GM21360 (cell line): ENCODE measurements around the gene EYA2.

ENCODE experiments used
- ATAC-seq: cut with Tn5 transposase; IDR thresholded peaks from one replicate; pipeline ENCODE4 v1.9.1; 2021; ENCODE audit warnings: mild to moderate bottlenecking, moderate library complexity; ENCODE audit not compliant: unreplicated experiment

The EYA2 gene

GRCh38 chr20:47099825-47100441 is 205.3 kb downstream of the EYA2 start:
- no peak for ATAC-seq

DNA sequence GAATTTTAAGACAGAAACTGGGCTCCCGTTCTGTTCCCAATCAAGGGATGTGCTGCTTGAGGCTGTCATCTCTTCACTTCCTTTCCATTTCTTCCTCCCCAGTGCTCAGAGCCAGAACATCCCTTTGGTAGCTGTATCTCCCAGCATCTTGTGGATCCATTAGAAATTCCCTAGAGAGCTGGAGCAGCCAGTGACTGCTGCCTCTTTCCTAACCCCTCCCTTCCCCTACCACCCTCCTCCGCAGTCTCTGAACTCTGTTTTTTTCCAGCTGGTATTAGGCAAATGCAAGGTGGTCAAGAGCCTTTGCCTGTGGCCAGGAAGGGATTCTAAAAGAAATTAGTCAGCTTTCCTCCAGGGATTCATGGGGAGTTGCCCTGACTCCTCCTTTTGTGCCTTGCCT is 208.0 kb downstream of the EYA2 start:
- ATAC-seq: no peak

GRCh38 chr20:47106786-47107185 is 212.1 kb downstream of the EYA2 start:
- no peak for ATAC-seq

DNA sequence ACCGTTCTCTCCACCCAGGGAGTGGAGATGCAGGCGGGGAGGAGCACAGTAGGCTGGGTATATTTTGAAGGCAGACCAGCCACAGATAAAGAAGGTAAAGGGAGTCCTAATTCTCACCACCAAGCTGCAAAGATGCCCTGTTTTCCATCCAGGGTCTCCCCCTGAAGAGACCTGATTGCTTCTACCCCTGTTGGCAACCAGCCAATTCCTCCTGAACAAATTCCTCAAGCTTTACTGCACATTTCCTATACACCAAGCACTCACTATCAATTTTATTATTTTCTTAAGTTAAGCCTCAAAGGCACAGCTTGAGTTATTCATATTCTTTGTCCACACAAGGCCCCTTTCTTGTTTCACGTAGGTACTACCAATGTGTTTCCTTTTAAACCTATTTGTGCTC is 214.4 kb downstream of the EYA2 start:
- ATAC-seq: no peak

GRCh38 chr20:47110819-47111218 is 216.2 kb downstream of the EYA2 start:
- no peak for ATAC-seq

GRCh38 chr20:47111576-47111975 is 216.9 kb downstream of the EYA2 start:
- ATAC-seq: no peak

DNA sequence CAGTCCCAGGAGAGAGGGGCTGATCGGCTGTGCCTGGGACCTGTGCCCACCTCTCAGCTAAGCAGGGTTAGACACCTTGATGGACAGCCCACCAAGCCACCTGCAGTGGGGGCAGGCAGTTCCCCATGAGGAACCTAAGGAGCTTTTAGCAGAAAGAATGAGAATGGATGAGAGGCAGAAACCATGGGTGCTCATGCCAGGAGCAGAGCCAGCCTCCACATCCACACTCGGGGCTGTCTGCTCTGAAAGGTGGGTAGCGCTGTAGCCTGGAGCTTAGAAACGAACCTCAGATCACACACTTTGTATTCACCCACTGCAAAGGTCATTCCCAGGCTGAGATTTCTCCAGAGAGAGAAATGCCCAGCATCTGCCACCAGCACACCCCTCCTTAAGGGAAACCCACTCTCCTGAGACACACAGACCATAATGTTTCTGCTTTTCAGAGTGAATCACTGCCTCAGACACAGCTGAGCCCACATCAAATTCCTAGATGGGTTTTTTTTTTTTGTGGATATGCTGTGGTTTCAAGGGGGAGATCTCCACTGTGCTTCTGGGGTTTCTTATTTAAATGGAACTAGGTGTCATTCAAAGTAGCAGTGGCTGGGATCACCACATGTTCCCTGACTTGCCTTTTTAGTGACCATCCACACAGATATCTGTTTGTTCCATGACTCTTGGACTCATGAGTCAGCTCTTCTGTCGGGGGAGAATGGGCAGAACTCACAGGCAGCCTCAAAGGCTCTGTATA is 218.9 kb downstream of the EYA2 start:
- no peak for ATAC-seq

DNA sequence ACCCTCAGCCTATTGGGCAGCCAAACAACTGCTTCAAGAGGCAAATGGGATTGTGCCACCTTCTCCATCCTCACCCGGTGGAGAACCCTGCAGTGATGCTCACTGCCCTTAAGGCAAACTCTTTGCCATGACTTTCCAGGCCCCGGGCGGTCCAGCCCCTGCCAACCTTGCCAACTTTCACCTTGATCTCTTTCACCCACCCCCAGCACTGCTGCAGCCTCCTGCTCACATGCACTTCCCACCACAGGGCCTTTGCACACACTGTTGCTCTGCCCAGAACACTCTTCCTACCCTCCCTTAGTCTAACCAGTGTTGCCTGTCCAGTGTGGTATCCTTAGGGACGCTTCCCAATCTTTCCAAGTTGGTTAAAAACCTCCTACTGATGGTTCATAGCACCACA is 221.1 kb downstream of the EYA2 start:
- no peak for ATAC-seq

GRCh38 chr20:47117371-47117770 is 222.7 kb downstream of the EYA2 start:
- ATAC-seq: no peak

- ATAC-seq: no peak
Observed at GRCh38 chr20:47117773-47118172, 223.1 kb downstream of the EYA2 start.

DNA sequence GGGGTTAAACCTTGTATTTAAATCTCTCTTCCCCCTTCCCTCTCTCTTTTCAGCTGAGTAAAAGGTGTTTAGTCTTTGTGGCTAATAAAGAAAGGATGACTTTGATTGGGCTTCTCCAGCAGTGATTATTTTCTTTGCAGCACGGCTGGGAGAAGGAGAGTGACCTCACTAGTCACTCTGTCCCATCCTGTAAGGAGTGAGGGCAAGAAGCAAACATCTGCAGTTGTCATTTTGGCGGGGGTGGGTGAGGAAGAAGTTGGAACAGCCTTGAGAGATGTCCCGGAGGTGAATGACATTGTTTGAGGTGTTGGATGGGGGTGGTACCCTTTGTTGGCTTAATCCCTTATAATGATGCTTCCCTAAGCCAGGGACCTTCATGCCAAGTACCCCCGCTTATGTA is 223.6 kb downstream of the EYA2 start:
- ATAC-seq: no peak

GRCh38 chr20:47118641-47119040 is 224.0 kb downstream of the EYA2 start:
- ATAC-seq: no peak

DNA sequence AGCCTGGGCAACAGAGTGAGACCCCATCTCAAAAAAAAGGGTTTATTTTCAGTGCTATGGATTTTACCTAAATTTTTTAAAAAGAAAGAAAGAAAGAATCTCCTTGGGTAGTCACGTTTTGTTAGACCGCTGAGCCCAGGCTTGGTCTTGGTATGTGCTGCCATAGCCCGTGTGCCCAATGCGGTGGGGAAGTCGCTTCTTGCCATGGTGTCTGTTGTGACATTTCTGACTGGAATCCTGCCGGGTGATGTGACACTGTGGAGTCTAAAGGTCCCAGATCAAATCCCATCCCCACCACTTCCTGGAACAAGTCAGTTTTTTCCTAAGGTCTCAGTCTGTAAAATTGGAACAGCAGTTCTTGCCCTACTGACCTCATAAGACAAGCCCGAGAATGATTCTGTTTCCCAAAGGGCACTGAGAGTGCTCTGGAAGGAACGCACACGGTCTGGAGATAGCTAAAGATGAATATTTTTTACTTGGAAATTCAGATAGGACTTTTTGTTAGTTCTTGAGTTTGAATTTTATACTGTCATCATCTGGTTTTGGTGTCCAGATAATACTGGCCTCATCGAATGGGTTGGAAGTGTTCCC is 225.8 kb downstream of the EYA2 start:
- ATAC-seq: no peak

DNA sequence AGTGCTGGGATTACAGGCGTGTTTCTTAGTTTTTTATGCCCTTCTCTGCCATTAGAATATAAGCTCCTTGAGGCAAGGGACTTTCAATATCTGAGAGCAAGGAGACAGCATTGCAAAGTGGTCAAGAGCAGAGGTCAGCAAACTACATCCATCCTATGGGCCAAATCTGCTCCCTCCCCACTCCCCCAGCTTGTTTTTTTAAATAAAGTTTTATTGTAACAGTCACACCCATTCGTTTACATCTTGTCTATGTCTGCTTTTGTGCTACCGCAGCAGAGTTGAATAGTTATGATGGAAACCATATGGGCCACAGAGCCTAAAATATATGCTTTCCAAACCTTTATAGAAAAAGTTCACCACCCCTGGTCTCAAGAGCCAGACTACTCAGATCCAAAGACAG is 227.9 kb downstream of the EYA2 start:
- no peak for ATAC-seq

DNA sequence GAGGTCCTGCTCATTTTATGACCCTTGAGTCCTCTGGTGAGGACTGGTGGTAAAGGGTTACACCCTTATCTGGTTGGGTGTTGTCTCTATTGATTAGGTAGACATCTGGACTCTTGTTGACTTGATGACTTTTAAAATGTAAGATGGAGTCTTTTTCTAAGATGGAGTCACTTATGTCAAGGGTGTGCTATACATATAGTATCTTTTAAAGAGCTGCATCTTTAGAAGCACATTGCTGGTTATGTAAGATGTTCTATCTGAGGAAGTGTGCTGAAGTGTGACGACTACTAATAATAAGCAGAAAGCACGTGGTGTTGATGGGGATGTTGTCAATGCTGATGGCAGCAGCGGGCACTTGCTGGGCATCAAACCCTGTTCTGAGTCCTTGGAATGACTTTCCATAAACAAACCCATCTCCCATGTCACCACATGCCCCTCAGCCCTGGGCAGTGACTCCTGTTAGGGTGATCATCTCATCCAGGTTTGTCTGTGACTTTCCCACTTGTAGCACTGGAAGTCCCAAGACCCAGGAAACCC is 229.6 kb downstream of the EYA2 start:
- no peak for ATAC-seq

GRCh38 chr20:47125508-47125757 is 230.8 kb downstream of the EYA2 start:
- ATAC-seq: no peak

GRCh38 chr20:47125758-47126591 is 231.3 kb downstream of the EYA2 start:
- no peak for ATAC-seq

GRCh38 chr20:47126709-47127108 is 232.1 kb downstream of the EYA2 start:
- no peak for ATAC-seq

- no peak for ATAC-seq
Observed at GRCh38 chr20:47127546-47127945, 232.9 kb downstream of the EYA2 start.

GRCh38 chr20:47127999-47128398 is 233.4 kb downstream of the EYA2 start:
- no peak for ATAC-seq

DNA sequence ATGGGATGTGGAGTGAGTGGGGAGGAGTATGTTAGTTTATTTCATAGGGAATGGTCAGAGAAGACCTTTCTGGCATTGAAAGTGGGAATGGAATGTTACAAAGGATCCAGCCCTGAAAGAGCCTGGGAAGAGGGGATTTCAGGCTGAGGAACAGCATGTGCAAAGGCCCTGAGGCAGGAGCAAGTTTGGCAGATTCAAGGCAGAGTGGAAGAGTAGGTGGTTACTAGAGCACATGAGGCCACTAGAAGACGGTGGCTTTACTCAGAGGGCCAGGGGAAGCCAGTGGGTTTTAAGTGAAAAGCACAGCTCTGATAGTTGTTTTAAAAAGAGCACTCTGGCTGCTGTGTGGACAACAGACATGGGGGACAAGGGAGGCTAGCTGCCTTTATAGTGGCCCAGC is 234.7 kb downstream of the EYA2 start:
- no peak for ATAC-seq
